ENCODE measurements around the gene PLPPR3. TPM values are rescaled to one million over a fixed set of nuclear protein-coding genes. Genes with fewer than 3 reads are reported as not detected.

The PLPPR3 gene
- total and polyA plus RNA-seq, 10 of the 15 experiments (the other 5 are each of a cell fraction or from before 2014, with no cell fraction given), result 0.07 TPM; not detected in 9

DNA sequence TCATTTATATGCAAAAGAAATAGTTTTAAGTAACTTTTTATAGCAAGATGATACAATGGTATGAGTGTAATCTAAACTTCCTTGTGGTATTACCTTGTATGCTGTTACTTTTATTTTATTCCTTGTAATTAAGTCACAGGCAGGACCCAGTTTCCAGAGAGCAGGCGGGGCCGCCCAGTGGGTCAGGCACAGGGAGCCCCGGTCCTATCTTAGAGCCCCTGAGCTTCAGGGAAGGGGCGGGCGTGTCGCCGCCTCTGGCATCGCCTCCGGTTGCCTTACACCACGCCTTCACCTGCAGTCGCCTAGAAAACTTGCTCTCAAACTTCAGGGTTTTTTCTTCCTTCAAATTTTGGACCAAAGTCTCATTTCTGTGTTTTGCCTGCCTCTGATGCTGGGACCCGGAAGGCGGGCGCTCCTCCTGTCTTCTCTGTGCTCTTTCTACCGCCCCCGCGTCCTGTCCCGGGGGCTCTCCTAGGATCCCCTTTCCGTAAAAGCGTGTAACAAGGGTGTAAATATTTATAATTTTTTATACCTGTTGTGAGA, 10.2 kb downstream of the PLPPR3 start:
- RAD21 ChIA-PET (ENCODE audit: unreplicated experiment), result no interaction called here
- no peaks in the 10 kb centered on the region; the same call in 2 of the 3 replicates for H3K9me3 ChIP-seq (replicated peaks; ENCODE audit: control insufficient read depth, insufficient read depth, low read length)
- intact Hi-C loops (cut with micrococcal nuclease; ENCODE audit: unreplicated experiment), result no loop called here
- ATAC-seq, result no peak
- BruUV-seq (replicated peaks), result TSS peak; percentile 55
- no peak for DNase-seq (ENCODE audit: low read depth, low spot score)
- SMC1A ChIA-PET (ENCODE audit: uncharacterized antibody, unreplicated experiment), result no interaction called here
- in situ Hi-C loops (cut with MboI), result no loop called here
- H3K4me3 ChIP-seq, result no peak overlapping the region
- TF ChIP-seq, protein P1, sequence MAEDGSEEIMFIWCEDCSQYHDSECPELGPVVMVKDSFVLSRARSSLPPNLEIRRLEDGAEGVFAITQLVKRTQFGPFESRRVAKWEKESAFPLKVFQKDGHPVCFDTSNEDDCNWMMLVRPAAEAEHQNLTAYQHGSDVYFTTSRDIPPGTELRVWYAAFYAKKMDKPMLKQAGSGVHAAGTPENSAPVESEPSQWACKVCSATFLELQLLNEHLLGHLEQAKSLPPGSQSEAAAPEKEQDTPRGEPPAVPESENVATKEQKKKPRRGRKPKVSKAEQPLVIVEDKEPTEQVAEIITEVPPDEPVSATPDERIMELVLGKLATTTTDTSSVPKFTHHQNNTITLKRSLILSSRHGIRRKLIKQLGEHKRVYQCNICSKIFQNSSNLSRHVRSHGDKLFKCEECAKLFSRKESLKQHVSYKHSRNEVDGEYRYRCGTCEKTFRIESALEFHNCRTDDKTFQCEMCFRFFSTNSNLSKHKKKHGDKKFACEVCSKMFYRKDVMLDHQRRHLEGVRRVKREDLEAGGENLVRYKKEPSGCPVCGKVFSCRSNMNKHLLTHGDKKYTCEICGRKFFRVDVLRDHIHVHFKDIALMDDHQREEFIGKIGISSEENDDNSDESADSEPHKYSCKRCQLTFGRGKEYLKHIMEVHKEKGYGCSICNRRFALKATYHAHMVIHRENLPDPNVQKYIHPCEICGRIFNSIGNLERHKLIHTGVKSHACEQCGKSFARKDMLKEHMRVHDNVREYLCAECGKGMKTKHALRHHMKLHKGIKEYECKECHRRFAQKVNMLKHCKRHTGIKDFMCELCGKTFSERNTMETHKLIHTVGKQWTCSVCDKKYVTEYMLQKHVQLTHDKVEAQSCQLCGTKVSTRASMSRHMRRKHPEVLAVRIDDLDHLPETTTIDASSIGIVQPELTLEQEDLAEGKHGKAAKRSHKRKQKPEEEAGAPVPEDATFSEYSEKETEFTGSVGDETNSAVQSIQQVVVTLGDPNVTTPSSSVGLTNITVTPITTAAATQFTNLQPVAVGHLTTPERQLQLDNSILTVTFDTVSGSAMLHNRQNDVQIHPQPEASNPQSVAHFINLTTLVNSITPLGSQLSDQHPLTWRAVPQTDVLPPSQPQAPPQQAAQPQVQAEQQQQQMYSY (CRISPR knock-in tag; IDR thresholded peaks at IDR 0.05), result no peak
- TF ChIP-seq SMARCA5 (IDR thresholded peaks at IDR 0.05) (no peak), RCOR1 (conservative IDR thresholded peaks at IDR 0.05; ENCODE audit: low read depth, low read length) (no peak), POLR2AphosphoS5 (IDR thresholded peaks at IDR 0.05; ENCODE audit: low read length) (peak; percentile 22; the same call in 1 of the 2 replicates)
- TF ChIP-seq, protein P2, sequence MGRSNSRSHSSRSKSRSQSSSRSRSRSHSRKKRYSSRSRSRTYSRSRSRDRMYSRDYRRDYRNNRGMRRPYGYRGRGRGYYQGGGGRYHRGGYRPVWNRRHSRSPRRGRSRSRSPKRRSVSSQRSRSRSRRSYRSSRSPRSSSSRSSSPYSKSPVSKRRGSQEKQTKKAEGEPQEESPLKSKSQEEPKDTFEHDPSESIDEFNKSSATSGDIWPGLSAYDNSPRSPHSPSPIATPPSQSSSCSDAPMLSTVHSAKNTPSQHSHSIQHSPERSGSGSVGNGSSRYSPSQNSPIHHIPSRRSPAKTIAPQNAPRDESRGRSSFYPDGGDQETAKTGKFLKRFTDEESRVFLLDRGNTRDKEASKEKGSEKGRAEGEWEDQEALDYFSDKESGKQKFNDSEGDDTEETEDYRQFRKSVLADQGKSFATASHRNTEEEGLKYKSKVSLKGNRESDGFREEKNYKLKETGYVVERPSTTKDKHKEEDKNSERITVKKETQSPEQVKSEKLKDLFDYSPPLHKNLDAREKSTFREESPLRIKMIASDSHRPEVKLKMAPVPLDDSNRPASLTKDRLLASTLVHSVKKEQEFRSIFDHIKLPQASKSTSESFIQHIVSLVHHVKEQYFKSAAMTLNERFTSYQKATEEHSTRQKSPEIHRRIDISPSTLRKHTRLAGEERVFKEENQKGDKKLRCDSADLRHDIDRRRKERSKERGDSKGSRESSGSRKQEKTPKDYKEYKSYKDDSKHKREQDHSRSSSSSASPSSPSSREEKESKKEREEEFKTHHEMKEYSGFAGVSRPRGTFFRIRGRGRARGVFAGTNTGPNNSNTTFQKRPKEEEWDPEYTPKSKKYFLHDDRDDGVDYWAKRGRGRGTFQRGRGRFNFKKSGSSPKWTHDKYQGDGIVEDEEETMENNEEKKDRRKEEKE (IDR thresholded peaks at IDR 0.05), result no peak
- H2AFZ ChIP-seq (ENCODE audit: control insufficient read depth, low read depth, low read length), result no peak overlapping the region
- H4K20me1 ChIP-seq (ENCODE audit: control insufficient read depth, insufficient read depth), result no peaks in the 10 kb centered on the region; the same call in 1 of the 2 replicates
- CTCF ChIA-PET, result no interaction called here
- H3K4me1 ChIP-seq (ENCODE audit: control insufficient read depth, insufficient read depth, low read length), result no peaks in the 10 kb centered on the region
- WGBS (ENCODE audit: insufficient coverage, insufficient replicate concordance, low lambda C conversion rate, missing lambda C conversion rate), result over 99% methylated on average over 20 of the region's 20 CpGs
- H3K9ac ChIP-seq (ENCODE audit: control insufficient read depth, insufficient read depth, low read length), result no peak overlapping the region
- H3K36me3 ChIP-seq (ENCODE audit: control insufficient read depth in 2 of 2, insufficient read depth in 2 of 2, low read length in 1 of 2), result peaks cover 30 to 33% of the 10 kb centered on the region in 2 experiments; a peak in 3 of 4 replicates
- POLR2A ChIA-PET, result no interaction called here
- peaks cover 1% of the 10 kb centered on the region; the same call in 1 of the 2 replicates for H3K79me2 ChIP-seq (ENCODE audit: control insufficient read depth, insufficient read depth, low read length)
- no peak for FAIRE-seq
- no peak overlapping the region for H3K27ac ChIP-seq (ENCODE audit: control insufficient read depth, insufficient read depth)
- no peaks in the 10 kb centered on the region for H3K27me3 ChIP-seq (replicated peaks in 1 of 2; ENCODE audit: control insufficient read depth in 2 of 2, insufficient read depth in 2 of 2, low read length in 1 of 2)
- no peak overlapping the region for H3K4me2 ChIP-seq (ENCODE audit: control insufficient read depth, insufficient read depth)

Data from GM12878 (cell line).